ENCODE measurements around the gene CTSO. TPM values are rescaled to one million over a fixed set of nuclear protein-coding genes. Genes with fewer than 3 reads are reported as not detected.

The CTSO gene
- total and polyA plus RNA-seq, 8 donors = 1.2 to 41.7 (median 5.7) TPM

- Histone ChIP-seq H3K4me3 (no peak overlapping the region), H3K9me3 (peaks cover 0 to 3% (median 0%) of the 10 kb centered on the region in 4 donors), H3K4me1 (no peaks in the 10 kb centered on the region), H3K36me3 (peaks cover 0 to 46% (median 41%) of the 10 kb centered on the region in 4 donors), H3K27ac (no peak overlapping the region), H3K27me3 (no peaks in the 10 kb centered on the region)
- no peak for DNase-seq
- intact Hi-C loops (cut with DNase I; ENCODE audit: low total_unique reads) = no loop called here
- TF ChIP-seq POLR2AphosphoS5 (IDR thresholded peaks at IDR 0.05) (no peak), EP300 (IDR thresholded peaks at IDR 0.05) (no peak), POLR2A (IDR thresholded peaks at IDR 0.05) (no peak), CTCF (IDR thresholded peaks at IDR 0.05) (no peak)
- 84 to 99% (median 96%) methylated on average over 3 of the region's 3 CpGs for WGBS, 5 donors
Observed at GRCh38 chr4:155929833-155930232, 23.8 kb downstream of the CTSO start.

GRCh38 chr4:155924637-155925036, 29.0 kb downstream of the CTSO start:
- Histone ChIP-seq H3K27me3 (no peaks in the 10 kb centered on the region), H3K27ac (no peak overlapping the region), H3K4me3 (no peak overlapping the region), H3K9me3 (no peaks in the 10 kb centered on the region), H3K4me1 (no peaks in the 10 kb centered on the region), H3K36me3 (peaks cover 0 to 52% (median 34%) of the 10 kb centered on the region in 4 donors)
- intact Hi-C loops (cut with DNase I; ENCODE audit: low total_unique reads) = no loop called here
- 56 to 83% (median 59%) methylated on average over 3 of the region's 3 CpGs for WGBS, 5 donors
- TF ChIP-seq EP300 (IDR thresholded peaks at IDR 0.05) (no peak), POLR2A (IDR thresholded peaks at IDR 0.05) (no peak), POLR2AphosphoS5 (IDR thresholded peaks at IDR 0.05) (no peak), CTCF (IDR thresholded peaks at IDR 0.05) (no peak)
- no peak for DNase-seq

GRCh38 chr4:155921597-155921996, 32.1 kb downstream of the CTSO start:
- Histone ChIP-seq H3K4me3 (no peak overlapping the region), H3K4me1 (no peaks in the 10 kb centered on the region), H3K27ac (no peak overlapping the region), H3K9me3 (no peaks in the 10 kb centered on the region), H3K27me3 (no peaks in the 10 kb centered on the region), H3K36me3 (peaks cover 0 to 25% (median 9%) of the 10 kb centered on the region in 4 donors)
- TF ChIP-seq POLR2A (IDR thresholded peaks at IDR 0.05) (no peak), POLR2AphosphoS5 (IDR thresholded peaks at IDR 0.05) (no peak), CTCF (IDR thresholded peaks at IDR 0.05) (no peak), EP300 (IDR thresholded peaks at IDR 0.05) (no peak)
- no peak for DNase-seq
- intact Hi-C loops (cut with DNase I; ENCODE audit: low total_unique reads) = no loop called here
- 91 to 100% (median 95%) methylated on average over 1 of the region's 1 CpG for WGBS, 5 donors

- TF ChIP-seq POLR2A (IDR thresholded peaks at IDR 0.05) (no peak), EP300 (IDR thresholded peaks at IDR 0.05) (no peak), CTCF (IDR thresholded peaks at IDR 0.05) (no peak), POLR2AphosphoS5 (IDR thresholded peaks at IDR 0.05) (no peak)
- 43 to 51% (median 49%) methylated on average over 5 of the region's 5 CpGs for WGBS, 5 donors
Observed at GRCh38 chr4:155914782-155915181, 38.9 kb downstream of the CTSO start.

More at GRCh38 chr4:155914782-155915181, 38.9 kb downstream of the CTSO start:
- Histone ChIP-seq H3K36me3 (no peaks in the 10 kb centered on the region), H3K27me3 (no peaks in the 10 kb centered on the region), H3K4me3 (no peak overlapping the region), H3K27ac (no peak overlapping the region), H3K9me3 (no peaks in the 10 kb centered on the region), H3K4me1 (no peaks in the 10 kb centered on the region)
- intact Hi-C loops (cut with DNase I; ENCODE audit: low total_unique reads) = no loop called here
- DNase-seq = no peak

Measured in stomach (tissue), 9 donors.